Neutrophil (primary cell): ENCODE measurements around the gene FAIM2.
"Not testable (repeated sequence)": the region's sequence is repeated elsewhere in the genome, so short reads cannot be mapped to it uniquely, and the experiment has no call there.

Experiments used
- H3K27ac ChIP-seq: fragments of 200-600 bp; sonication (generic); 2 replicates; pipeline ENCODE4 v1.5.1; 2016; ENCODE audit warnings: mild to moderate bottlenecking, moderate library complexity
- H3K27me3 ChIP-seq: fragments of 200-600 bp; sonication (generic); 2 replicates; pipeline ENCODE4 v1.6.0; 2016; ENCODE audit warnings: mild to moderate bottlenecking
- H3K36me3 ChIP-seq: fragments of 200-600 bp; sonication (generic); 2 replicates; pipeline ENCODE4 v1.5.1; 2017
- H3K4me1 ChIP-seq, 2 experiments: fragments of 200-600 bp in 1 of 2; sonication (generic) in 1 of 2; 1 replicate in 1 of 2; 2 replicates in 1 of 2; pipeline versions ENCODE4 v1.5.1 to v1.6.1; 2013 to 2016; ENCODE audit warnings: low read depth in 1 of 2, low read length in 1 of 2, mild to moderate bottlenecking in 1 of 2, moderate library complexity in 1 of 2; ENCODE audit not compliant: control insufficient read depth in 1 of 2, insufficient read depth in 1 of 2
- H3K4me3 ChIP-seq, 2 experiments: fragments of 200-600 bp in 1 of 2; sonication (generic) in 1 of 2; 1 replicate in 1 of 2; 2 replicates in 1 of 2; pipeline ENCODE4 v1.5.1; 2013 to 2016; ENCODE audit warnings: low read depth in 1 of 2, low read length in 1 of 2, mild to moderate bottlenecking in 1 of 2, moderate library complexity in 1 of 2
- H3K9me3 ChIP-seq: fragments of 200-600 bp; sonication (generic); 2 replicates; pipeline ENCODE4 v1.5.1; 2016
- TF ChIP-seq, protein P1 (sequence below): fragments of 200-600 bp; sonication (generic); IDR thresholded peaks from 2 replicates; pipeline ENCODE4 v1.5.1; 2016; ENCODE audit warnings: antibody characterized with exemption

The FAIM2 gene

DNA sequence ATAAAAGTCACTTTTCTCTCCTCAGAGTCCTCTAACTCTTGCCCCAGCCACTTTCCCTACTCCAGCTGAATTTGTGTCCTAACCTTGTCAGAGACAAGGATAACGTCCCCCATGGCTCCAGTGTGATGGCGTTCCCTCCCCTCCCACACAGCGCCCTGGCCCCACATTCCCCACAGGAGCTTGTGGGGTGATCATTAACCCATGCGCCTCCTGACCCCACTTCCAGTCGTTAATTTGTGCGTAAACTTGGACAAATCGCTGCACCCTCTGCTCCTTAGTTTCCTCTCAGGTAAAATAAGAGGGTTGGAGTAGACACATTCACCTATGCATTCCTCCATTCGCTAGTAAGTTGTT lies 37.9 kb downstream of the FAIM2 start:
- Histone ChIP-seq H3K27ac (no peak overlapping the region), H3K27me3 (peaks cover 45% of the 10 kb centered on the region), H3K36me3 (no peaks in the 10 kb centered on the region), H3K9me3 (no peaks in the 10 kb centered on the region), H3K4me3 (no peak overlapping the region), H3K4me1 (peaks cover 0 to 4% of the 10 kb centered on the region in 2 experiments)
- TF ChIP-seq, protein P1, sequence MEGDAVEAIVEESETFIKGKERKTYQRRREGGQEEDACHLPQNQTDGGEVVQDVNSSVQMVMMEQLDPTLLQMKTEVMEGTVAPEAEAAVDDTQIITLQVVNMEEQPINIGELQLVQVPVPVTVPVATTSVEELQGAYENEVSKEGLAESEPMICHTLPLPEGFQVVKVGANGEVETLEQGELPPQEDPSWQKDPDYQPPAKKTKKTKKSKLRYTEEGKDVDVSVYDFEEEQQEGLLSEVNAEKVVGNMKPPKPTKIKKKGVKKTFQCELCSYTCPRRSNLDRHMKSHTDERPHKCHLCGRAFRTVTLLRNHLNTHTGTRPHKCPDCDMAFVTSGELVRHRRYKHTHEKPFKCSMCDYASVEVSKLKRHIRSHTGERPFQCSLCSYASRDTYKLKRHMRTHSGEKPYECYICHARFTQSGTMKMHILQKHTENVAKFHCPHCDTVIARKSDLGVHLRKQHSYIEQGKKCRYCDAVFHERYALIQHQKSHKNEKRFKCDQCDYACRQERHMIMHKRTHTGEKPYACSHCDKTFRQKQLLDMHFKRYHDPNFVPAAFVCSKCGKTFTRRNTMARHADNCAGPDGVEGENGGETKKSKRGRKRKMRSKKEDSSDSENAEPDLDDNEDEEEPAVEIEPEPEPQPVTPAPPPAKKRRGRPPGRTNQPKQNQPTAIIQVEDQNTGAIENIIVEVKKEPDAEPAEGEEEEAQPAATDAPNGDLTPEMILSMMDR: no peak

DNA sequence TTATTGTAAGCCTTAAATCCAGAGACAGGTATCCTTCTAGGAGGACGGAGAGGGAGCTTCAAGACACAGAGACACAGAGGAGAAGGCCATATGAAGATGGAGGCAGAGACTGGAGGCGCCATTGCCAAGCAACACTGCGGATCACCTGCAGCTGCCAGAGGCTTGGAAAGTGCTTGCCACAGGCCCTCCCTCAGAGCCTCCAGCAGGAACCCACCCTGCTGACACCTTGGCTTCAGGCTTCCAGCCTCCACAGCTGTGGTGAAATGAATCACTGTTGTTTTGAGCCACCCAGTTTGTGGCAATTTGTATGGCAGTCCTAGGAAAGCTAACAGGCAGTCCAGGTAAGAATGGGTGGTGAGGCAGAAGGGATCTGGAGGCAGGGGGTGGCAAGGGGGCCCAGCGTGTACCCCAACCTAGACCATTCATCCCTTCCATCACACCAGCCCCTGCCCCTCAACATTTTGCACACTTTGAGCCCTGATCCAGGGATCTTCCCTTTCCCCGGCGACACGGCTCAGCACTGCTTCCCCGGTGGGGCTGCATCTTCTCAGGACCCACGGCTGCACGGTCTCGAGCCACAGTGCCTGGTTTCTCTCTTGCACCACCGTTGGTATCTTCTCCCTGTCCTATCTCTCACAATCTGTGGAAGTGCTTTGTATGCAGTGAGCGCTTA lies 38.5 kb downstream of the FAIM2 start:
- Histone ChIP-seq H3K4me3 (no peak overlapping the region), H3K27ac (no peak overlapping the region), H3K9me3 (no peaks in the 10 kb centered on the region), H3K27me3 (peaks cover 45% of the 10 kb centered on the region), H3K36me3 (no peaks in the 10 kb centered on the region), H3K4me1 (peaks cover 0 to 4% of the 10 kb centered on the region in 2 experiments)
- TF ChIP-seq, protein P1: no peak

DNA sequence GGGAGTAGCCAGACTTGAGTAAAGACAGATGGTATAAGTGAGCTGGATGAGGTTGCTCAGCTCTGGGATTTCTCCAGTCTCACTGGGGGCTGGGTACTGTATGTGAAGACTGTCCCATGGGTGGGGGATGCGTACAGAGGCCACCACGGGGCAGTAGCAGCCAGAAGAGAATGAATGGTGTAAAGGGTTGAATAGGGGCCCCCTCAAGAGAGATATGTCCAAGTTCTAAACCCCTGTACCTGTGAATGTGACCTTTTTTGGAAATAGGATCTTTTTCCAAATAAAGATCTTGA lies 39.0 kb downstream of the FAIM2 start:
- H3K4me1 ChIP-seq: peaks cover 0 to 4% of the 10 kb centered on the region in 2 experiments
- H3K27ac ChIP-seq: no peak overlapping the region
- H3K27me3 ChIP-seq: peaks cover 44% of the 10 kb centered on the region
- H3K4me3 ChIP-seq: no peak overlapping the region
- TF ChIP-seq, protein P1: no peak
- no peaks in the 10 kb centered on the region for H3K9me3 ChIP-seq
- H3K36me3 ChIP-seq: no peaks in the 10 kb centered on the region

DNA sequence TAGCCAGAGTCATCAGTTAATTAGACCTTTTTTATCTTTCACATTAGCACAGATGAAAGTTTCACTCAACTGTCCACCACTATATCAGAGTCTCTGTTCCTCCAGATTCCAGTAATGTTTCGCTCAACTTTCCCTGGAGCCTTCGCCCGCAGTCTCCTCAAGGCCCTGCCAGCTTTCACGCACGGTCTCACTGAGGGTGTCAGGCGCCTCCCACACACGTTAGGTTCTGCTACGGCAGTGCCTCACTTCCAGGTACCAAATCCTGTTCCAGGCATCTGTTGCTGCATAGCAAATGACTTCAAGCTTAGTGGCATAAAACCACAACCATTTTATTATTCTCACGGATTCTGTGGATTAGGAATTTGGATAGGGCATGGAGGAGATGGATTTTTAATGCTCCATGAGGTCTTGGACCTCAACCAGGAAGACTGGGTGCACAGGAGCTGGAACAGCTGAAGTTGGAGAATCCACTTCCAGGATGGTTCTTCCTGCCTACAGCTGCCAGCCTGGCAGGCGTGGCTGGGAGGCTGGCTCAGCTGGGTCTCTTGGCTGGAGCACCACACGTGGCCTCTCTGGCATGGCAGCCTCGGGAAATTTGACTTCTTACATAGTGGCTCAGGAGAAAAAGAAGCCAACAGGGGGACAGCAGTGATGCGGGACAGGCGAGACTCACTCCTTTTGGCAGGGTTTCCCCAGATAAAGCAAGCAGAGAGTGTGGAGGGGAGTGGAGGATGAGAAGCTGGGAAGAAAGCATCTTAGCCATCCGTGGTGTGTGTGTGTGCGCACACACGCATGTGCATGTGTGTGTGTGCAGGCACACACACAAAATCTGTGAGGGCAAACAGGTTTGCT lies 39.5 kb downstream of the FAIM2 start:
- H3K36me3 ChIP-seq: no peaks in the 10 kb centered on the region

DNA sequence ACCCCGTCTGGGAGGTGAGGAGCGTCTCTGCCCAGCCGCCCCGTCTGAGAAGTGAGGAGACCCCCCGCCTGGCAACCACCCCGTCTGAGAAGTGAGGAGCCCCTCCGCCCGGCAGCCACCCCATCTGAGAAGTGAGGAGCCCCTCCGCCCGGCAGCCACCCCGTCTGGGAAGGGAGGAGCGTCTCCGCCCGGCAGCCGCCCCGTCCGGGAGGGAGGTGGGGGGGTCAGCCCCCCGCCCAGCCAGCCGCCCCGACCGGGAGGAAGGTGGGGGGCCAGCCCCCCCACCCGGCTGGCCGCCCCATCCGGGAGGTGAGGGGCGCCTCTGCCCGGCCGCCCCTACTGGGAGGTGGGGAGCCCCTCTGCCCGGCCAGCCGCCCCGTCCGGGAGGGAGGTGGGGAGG lies 42.8 kb downstream of the FAIM2 start:
- peaks cover 36% of the 10 kb centered on the region for H3K27me3 ChIP-seq

More for the DNA sequence above, 39.5 kb downstream of the FAIM2 start:
- H3K4me1 ChIP-seq: peaks cover 0 to 4% of the 10 kb centered on the region in 2 experiments
- H3K4me3 ChIP-seq: no peak overlapping the region
- peaks cover 44% of the 10 kb centered on the region for H3K27me3 ChIP-seq
- no peaks in the 10 kb centered on the region for H3K9me3 ChIP-seq
- TF ChIP-seq, protein P1: no peak
- H3K27ac ChIP-seq: no peak overlapping the region

DNA sequence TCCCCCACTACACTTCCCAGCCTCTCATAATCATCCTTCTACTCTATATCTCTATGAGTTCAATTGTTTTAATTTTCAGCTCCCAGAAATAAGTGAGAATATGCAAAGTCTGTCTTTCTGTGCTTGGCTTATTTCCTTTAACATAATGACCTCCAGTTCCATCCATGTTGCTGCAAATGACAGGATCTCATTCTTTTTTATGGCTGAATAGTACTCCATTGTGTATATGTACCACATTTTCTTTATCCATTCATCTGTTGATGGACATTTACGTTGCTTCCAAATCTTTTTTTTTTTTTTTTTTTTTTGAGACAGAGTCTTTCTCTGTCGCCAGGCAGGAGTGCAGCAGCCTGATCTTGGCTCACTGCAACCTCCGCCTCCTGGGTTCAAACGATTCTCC lies 47.8 kb downstream of the FAIM2 start:
- not testable (repeated sequence) for H3K27ac ChIP-seq
- H3K27me3 ChIP-seq: peaks cover 57% of the 10 kb centered on the region

More for the DNA sequence above, 42.8 kb downstream of the FAIM2 start:
- H3K36me3 ChIP-seq, H3K4me3 ChIP-seq, H3K27ac ChIP-seq, H3K9me3 ChIP-seq, H3K4me1 ChIP-seq: not testable (repeated sequence)

More for the DNA sequence above, 47.8 kb downstream of the FAIM2 start:
- not testable (repeated sequence) for H3K4me3 ChIP-seq, H3K36me3 ChIP-seq, H3K4me1 ChIP-seq, H3K9me3 ChIP-seq
